Endodermal cell (in vitro differentiated cells): Measurements from ENCODE around the gene PALLD. TPM values are rescaled to one million over a fixed set of nuclear protein-coding genes. Genes with fewer than 3 reads are reported as not detected.

ENCODE experiments used
- DNase-seq: peaks from one replicate; pipeline ENCODE4 v3.0.0-alpha.2; 2017
- H3K27ac ChIP-seq: 2 replicates; pipeline ENCODE4 v1.5.1; 2013; ENCODE audit warnings: mild to moderate bottlenecking, low read depth, low read length, moderate library complexity
- H3K27me3 ChIP-seq: 2 replicates; pipeline ENCODE4 v1.6.1; 2013; ENCODE audit warnings: mild to moderate bottlenecking, low read length, moderate library complexity; ENCODE audit not compliant: insufficient read depth, control insufficient read depth, poor library complexity, severe bottlenecking
- H3K36me3 ChIP-seq: 2 replicates; pipeline ENCODE4 v1.7.0; 2013; ENCODE audit warnings: mild to moderate bottlenecking, low read length, moderate library complexity; ENCODE audit not compliant: control insufficient read depth, insufficient read depth
- H3K4me1 ChIP-seq: one replicate; pipeline ENCODE4 v1.7.0; 2013; ENCODE audit warnings: low read length; ENCODE audit not compliant: control insufficient read depth, insufficient read depth
- H3K4me3 ChIP-seq: 2 replicates; pipeline ENCODE4 v1.5.1; 2013; ENCODE audit warnings: mild to moderate bottlenecking, low read length, moderate library complexity
- H3K9ac ChIP-seq: 2 replicates; pipeline ENCODE4 v1.6.1; 2013; ENCODE audit warnings: mild to moderate bottlenecking, low read length, moderate library complexity; ENCODE audit not compliant: poor library complexity, severe bottlenecking; ENCODE audit errors: extremely low read depth
- H3K9me3 ChIP-seq: 2 replicates; pipeline ENCODE4 v1.6.1; 2013; ENCODE audit warnings: mild to moderate bottlenecking, low read length, moderate library complexity; ENCODE audit not compliant: control insufficient read depth
- H3K27ac Mint-ChIP-seq: 2 replicates; pipeline ENCODE4 v1.8.0; 2020; ENCODE audit warnings: mixed read lengths
- H3K27me3 Mint-ChIP-seq: 2 replicates; pipeline ENCODE4 v1.8.0; 2021; ENCODE audit warnings: mild to moderate bottlenecking, mixed read lengths; ENCODE audit not compliant: insufficient read depth
- H3K36me3 Mint-ChIP-seq: 2 replicates; pipeline ENCODE4 v1.8.0; 2020; ENCODE audit warnings: low read depth, mixed read lengths
- H3K4me1 Mint-ChIP-seq: 2 replicates; pipeline ENCODE4 v1.8.0; 2020; ENCODE audit warnings: mixed read lengths
- H3K4me3 Mint-ChIP-seq: 2 replicates; pipeline ENCODE4 v1.8.0; 2020; ENCODE audit warnings: mild to moderate bottlenecking, moderate library complexity, mixed read lengths
- H3K9me3 Mint-ChIP-seq: 2 replicates; pipeline ENCODE4 v1.8.0; 2020; ENCODE audit warnings: mild to moderate bottlenecking, mixed read lengths
- CTCF ChIP-seq: fragments of 200-600 bp; sonication (generic); conservative IDR thresholded peaks from 2 replicates; pipeline ENCODE4 v1.5.0; 2021; ENCODE audit warnings: antibody characterized with exemption, mild to moderate bottlenecking
- WGBS, 2 experiments: methylation state at CpG; one replicate each; pipeline versions ENCODE4 v1.1.5 to v1.1.7; 2013; ENCODE audit warnings: missing lambda C conversion rate in 2 of 2, mixed read lengths in 1 of 2; ENCODE audit not compliant: insufficient coverage in 1 of 2, insufficient read length in 1 of 2; 5-methylcytosine and 5-hydroxymethylcytosine counted together
- total RNA-seq, 2 donors: library from RNA; stranded (reverse); fragmentation: NEBNext Ultra II Directional in 1 of 2; extraction: Animal tissue kit (Norgen Biotek cat#: 25700) in 1 of 2; gene quantifications; 2 replicates in 1 of 2; 3 replicates in 1 of 2; pipeline ENCODE4 v1.2.1, GENCODE V29; 2021

The PALLD gene
- total RNA-seq, 2 donors from 2014 or later: 51.8 to 86.7 TPM

- H3K4me1 ChIP-seq: no peaks in the 10 kb centered on the region
- H3K27ac Mint-ChIP-seq: no peak overlapping the region
Measured at GRCh38 chr4:168498251-168498650, 1.4 kb downstream of the PALLD start.

GRCh38 chr4:168499241-168499640 is 2.4 kb downstream of the PALLD start:
- no peak overlapping the region for H3K4me3 Mint-ChIP-seq
- H3K4me1 ChIP-seq: no peaks in the 10 kb centered on the region
- no peaks in the 10 kb centered on the region for H3K27me3 Mint-ChIP-seq

More at GRCh38 chr4:168498251-168498650, 1.4 kb downstream of the PALLD start:
- Histone ChIP-seq H3K9me3 (no peaks in the 10 kb centered on the region), H3K27me3 (no peaks in the 10 kb centered on the region), H3K27ac (no peak overlapping the region), H3K36me3 (no peaks in the 10 kb centered on the region), H3K4me3 (no peak overlapping the region), H3K9ac (no peak overlapping the region)
- Mint-ChIP-seq H3K4me1 (no peaks in the 10 kb centered on the region), H3K36me3 (no peaks in the 10 kb centered on the region), H3K27me3 (peaks cover under 1% of the 10 kb centered on the region), H3K9me3 (no peaks in the 10 kb centered on the region), H3K4me3 (no peak overlapping the region)
- no peak for TF ChIP-seq CTCF
- DNase-seq: no peak

GRCh38 chr4:168501407-168501806 is 4.6 kb downstream of the PALLD start:
- no peak overlapping the region for H3K4me3 ChIP-seq
- WGBS, 2 experiments: 93 to 97% methylated on average over 3 of the region's 3 CpGs
- no peak overlapping the region for H3K27ac Mint-ChIP-seq
- no peak overlapping the region for H3K9ac ChIP-seq
- H3K9me3 ChIP-seq: no peaks in the 10 kb centered on the region
- H3K36me3 ChIP-seq: no peaks in the 10 kb centered on the region
- H3K9me3 Mint-ChIP-seq: no peaks in the 10 kb centered on the region
- no peak for DNase-seq
- no peak for TF ChIP-seq CTCF
- H3K4me1 Mint-ChIP-seq: no peaks in the 10 kb centered on the region
- no peaks in the 10 kb centered on the region for H3K4me1 ChIP-seq
- H3K27me3 Mint-ChIP-seq: no peaks in the 10 kb centered on the region
- no peaks in the 10 kb centered on the region for H3K36me3 Mint-ChIP-seq
- no peak overlapping the region for H3K27ac ChIP-seq
- no peak overlapping the region for H3K4me3 Mint-ChIP-seq
- no peaks in the 10 kb centered on the region for H3K27me3 ChIP-seq

More at GRCh38 chr4:168499241-168499640, 2.4 kb downstream of the PALLD start:
- H3K9me3 Mint-ChIP-seq: no peaks in the 10 kb centered on the region
- no peak for DNase-seq
- H3K36me3 Mint-ChIP-seq: no peaks in the 10 kb centered on the region
- Histone ChIP-seq H3K9ac (no peak overlapping the region), H3K27ac (no peak overlapping the region), H3K27me3 (no peaks in the 10 kb centered on the region), H3K9me3 (no peaks in the 10 kb centered on the region), H3K4me3 (no peak overlapping the region), H3K36me3 (no peaks in the 10 kb centered on the region)
- no peak overlapping the region for H3K27ac Mint-ChIP-seq
- no peak for TF ChIP-seq CTCF
- H3K4me1 Mint-ChIP-seq: no peaks in the 10 kb centered on the region
